M059J (cell line): ENCODE results near the gene KCNT2. TPM values are rescaled to one million over a fixed set of nuclear protein-coding genes. Genes with fewer than 3 reads are reported as not detected.
"Not testable (repeated sequence)": the region's sequence is repeated elsewhere in the genome, so short reads cannot be mapped to it uniquely, and the experiment has no call there.

ENCODE experiments used
- DNase-seq: peaks from one replicate; pipeline ENCODE4 v3.0.0-alpha.2; 2012; ENCODE audit warnings: low read depth
- total RNA-seq: library from RNA; depleted of rRNA; stranded (reverse); fragments of >200 nt; shearing (Covaris generic); gene quantifications from 2 replicates; pipeline ENCODE4 v1.2.3, GENCODE V29; 2014

The KCNT2 gene
- total RNA-seq, 1 experiment from 2014 or later: 2.3 TPM

GRCh38 chr1:196319301-196319700 lies 288.9 kb downstream of the KCNT2 start:
- no peak for DNase-seq

- peak; percentile 49 for DNase-seq
Measured at GRCh38 chr1:196317535-196318522, 290.4 kb downstream of the KCNT2 start.

GRCh38 chr1:196312739-196313138 lies 295.5 kb downstream of the KCNT2 start:
- no peak for DNase-seq

GRCh38 chr1:196309386-196309785 lies 298.9 kb downstream of the KCNT2 start:
- peak; percentile 22 for DNase-seq

GRCh38 chr1:196308176-196308575 lies 300.1 kb downstream of the KCNT2 start:
- DNase-seq: no peak

- DNase-seq: no peak
Measured at GRCh38 chr1:196306421-196306820, 301.8 kb downstream of the KCNT2 start.

GRCh38 chr1:196305216-196305615 lies 303.0 kb downstream of the KCNT2 start:
- DNase-seq: no peak

GRCh38 chr1:196302981-196303380 lies 305.3 kb downstream of the KCNT2 start:
- no peak for DNase-seq

GRCh38 chr1:196302420-196302819 lies 305.8 kb downstream of the KCNT2 start:
- no peak for DNase-seq

GRCh38 chr1:196295766-196296165 lies 312.5 kb downstream of the KCNT2 start:
- no peak for DNase-seq

- no peak for DNase-seq
Measured at GRCh38 chr1:196278816-196279215, 329.4 kb downstream of the KCNT2 start.

GRCh38 chr1:196277860-196278259 lies 330.4 kb downstream of the KCNT2 start:
- DNase-seq: no peak

- peak; percentile 6 for DNase-seq
Measured at GRCh38 chr1:196271212-196271947, 336.9 kb downstream of the KCNT2 start.

GRCh38 chr1:196263086-196263485 lies 345.2 kb downstream of the KCNT2 start:
- DNase-seq: not testable (repeated sequence)

GRCh38 chr1:196260270-196260669 lies 348.0 kb downstream of the KCNT2 start:
- DNase-seq: no peak

GRCh38 chr1:196259316-196259715 lies 348.9 kb downstream of the KCNT2 start:
- DNase-seq: no peak

- no peak for DNase-seq
Measured at GRCh38 chr1:196255762-196256161, 352.5 kb downstream of the KCNT2 start.

GRCh38 chr1:196229546-196229945 lies 378.7 kb downstream of the KCNT2 start:
- no peak for DNase-seq

- no peak for DNase-seq
Measured at GRCh38 chr1:196214866-196215265, 393.4 kb downstream of the KCNT2 start.

GRCh38 chr1:196209983-196210382 lies 398.3 kb downstream of the KCNT2 start:
- DNase-seq: peak; percentile 41

- no peak for DNase-seq
Measured at GRCh38 chr1:196209265-196209664, 399.0 kb downstream of the KCNT2 start.

GRCh38 chr1:196207612-196208217 lies 400.5 kb downstream of the KCNT2 start:
- no peak for DNase-seq
